ENCODE results near the gene AIMP1. TPM values are rescaled to one million over a fixed set of nuclear protein-coding genes. Genes with fewer than 3 reads are reported as not detected.

The AIMP1 gene
- total RNA-seq, 1 donor from 2014 or later: 46.8 TPM

DNA sequence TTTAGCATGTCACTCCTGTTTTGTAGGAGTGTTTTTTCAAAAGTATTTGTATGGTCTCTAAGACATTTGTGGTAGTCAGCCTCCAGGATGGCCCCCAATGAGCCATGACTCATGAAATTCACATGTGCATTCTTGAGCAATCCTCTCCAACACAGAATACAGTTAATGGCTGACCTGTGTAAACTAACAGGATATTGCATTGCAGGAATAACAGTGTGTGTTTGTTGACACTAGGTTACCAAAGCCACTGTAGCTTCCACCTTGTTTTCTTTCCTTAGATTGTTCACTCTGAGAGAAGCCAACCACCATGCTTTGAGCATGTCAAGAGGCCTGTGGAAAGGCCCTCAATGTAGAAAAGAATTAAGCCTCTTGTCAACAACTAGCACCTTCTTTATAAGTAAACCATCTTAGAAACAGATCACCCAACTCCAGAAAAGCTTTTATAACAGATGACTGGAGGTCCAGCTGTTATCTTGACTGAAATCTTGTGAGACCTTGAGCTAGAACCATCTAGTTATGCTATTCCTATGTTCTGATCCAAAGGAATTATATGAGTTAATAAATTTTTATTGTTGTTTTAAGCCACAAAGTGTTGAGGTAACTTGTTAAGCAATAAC lies 28.9 kb upstream of the AIMP1 start:
- H3K27me3 Mint-ChIP-seq (ENCODE audit: low read depth, unreplicated experiment): no peaks in the 10 kb centered on the region
- FAIRE-seq (peak; percentile 70), DNase-seq (ENCODE audit: low read depth) (peak; percentile 58)
- no peak overlapping the region for H2AFZ ChIP-seq (ENCODE audit: low read depth, low read length)
- H3K4me3 Mint-ChIP-seq (ENCODE audit: unreplicated experiment): no peak overlapping the region
- H3K9me3 ChIP-seq (ENCODE audit: insufficient read depth, low read depth, low read length): no peaks in the 10 kb centered on the region
- peaks cover 3% of the 10 kb centered on the region for H3K4me1 ChIP-seq (ENCODE audit: insufficient read depth, low read length)
- TF ChIP-seq EZH2 (IDR thresholded peaks at IDR 0.05; ENCODE audit: insufficient read depth, low read length): no peak
- TF ChIP-seq, protein P1, sequence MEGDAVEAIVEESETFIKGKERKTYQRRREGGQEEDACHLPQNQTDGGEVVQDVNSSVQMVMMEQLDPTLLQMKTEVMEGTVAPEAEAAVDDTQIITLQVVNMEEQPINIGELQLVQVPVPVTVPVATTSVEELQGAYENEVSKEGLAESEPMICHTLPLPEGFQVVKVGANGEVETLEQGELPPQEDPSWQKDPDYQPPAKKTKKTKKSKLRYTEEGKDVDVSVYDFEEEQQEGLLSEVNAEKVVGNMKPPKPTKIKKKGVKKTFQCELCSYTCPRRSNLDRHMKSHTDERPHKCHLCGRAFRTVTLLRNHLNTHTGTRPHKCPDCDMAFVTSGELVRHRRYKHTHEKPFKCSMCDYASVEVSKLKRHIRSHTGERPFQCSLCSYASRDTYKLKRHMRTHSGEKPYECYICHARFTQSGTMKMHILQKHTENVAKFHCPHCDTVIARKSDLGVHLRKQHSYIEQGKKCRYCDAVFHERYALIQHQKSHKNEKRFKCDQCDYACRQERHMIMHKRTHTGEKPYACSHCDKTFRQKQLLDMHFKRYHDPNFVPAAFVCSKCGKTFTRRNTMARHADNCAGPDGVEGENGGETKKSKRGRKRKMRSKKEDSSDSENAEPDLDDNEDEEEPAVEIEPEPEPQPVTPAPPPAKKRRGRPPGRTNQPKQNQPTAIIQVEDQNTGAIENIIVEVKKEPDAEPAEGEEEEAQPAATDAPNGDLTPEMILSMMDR (IDR thresholded peaks at IDR 0.05; ENCODE audit: insufficient read depth, low read depth, low read length): no peak
- H3K9ac ChIP-seq (ENCODE audit: low read length): no peak overlapping the region
- H3K4me2 ChIP-seq (ENCODE audit: low read length): peak overlapping the region; percentile 2
- peaks cover under 1% of the 10 kb centered on the region for H3K36me3 Mint-ChIP-seq (ENCODE audit: low read depth, unreplicated experiment)
- H3K36me3 ChIP-seq (ENCODE audit: insufficient read depth, low read length): no peaks in the 10 kb centered on the region
- no peak overlapping the region for H3K4me3 ChIP-seq (ENCODE audit: insufficient read depth, low read depth, low read length)
- no peaks in the 10 kb centered on the region for H3K27me3 ChIP-seq (ENCODE audit: insufficient read depth, low read length)
- peak overlapping the region; percentile 47 for H3K27ac ChIP-seq (ENCODE audit: low read depth, low read length)
- H3K27ac Mint-ChIP-seq (ENCODE audit: unreplicated experiment): peak overlapping the region; percentile 86
- H3K4me1 Mint-ChIP-seq (ENCODE audit: low read depth, unreplicated experiment): peaks cover 7% of the 10 kb centered on the region
- H3K79me2 ChIP-seq (ENCODE audit: insufficient read depth, low read length): no peaks in the 10 kb centered on the region
- no peaks in the 10 kb centered on the region for H4K20me1 ChIP-seq (ENCODE audit: insufficient read depth, low read length)
- no peaks in the 10 kb centered on the region for H3K9me3 Mint-ChIP-seq (ENCODE audit: unreplicated experiment)

DNA sequence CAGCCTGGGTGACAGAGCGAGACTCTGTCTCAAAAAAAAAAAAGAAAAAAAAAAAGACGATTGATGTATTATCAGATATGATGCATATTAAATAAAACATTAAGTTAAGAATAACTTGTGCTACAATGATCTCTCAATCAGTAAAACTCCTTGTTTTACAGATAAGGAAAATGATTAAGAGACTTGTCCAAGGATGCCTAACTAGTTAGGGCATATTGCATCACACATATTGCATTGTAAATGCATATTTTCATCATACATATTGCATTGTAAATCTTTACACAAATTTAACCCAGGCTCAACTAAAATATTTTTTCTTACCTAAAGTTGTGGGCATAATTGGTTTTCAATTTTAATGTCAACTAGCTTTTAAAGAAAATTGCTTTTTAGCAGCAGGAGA lies 26.6 kb upstream of the AIMP1 start:
- Histone ChIP-seq H3K4me2 (ENCODE audit: low read length) (no peak overlapping the region), H3K4me1 (ENCODE audit: insufficient read depth, low read length) (peaks cover 3% of the 10 kb centered on the region), H3K36me3 (ENCODE audit: insufficient read depth, low read length) (peaks cover 4% of the 10 kb centered on the region), H2AFZ (ENCODE audit: low read depth, low read length) (no peak overlapping the region), H3K4me3 (ENCODE audit: insufficient read depth, low read depth, low read length) (no peak overlapping the region), H3K9me3 (ENCODE audit: insufficient read depth, low read depth, low read length) (no peaks in the 10 kb centered on the region), H3K27ac (ENCODE audit: low read depth, low read length) (no peak overlapping the region), H3K79me2 (ENCODE audit: insufficient read depth, low read length) (no peaks in the 10 kb centered on the region), H3K27me3 (ENCODE audit: insufficient read depth, low read length) (no peaks in the 10 kb centered on the region), H4K20me1 (ENCODE audit: insufficient read depth, low read length) (no peaks in the 10 kb centered on the region), H3K9ac (ENCODE audit: low read length) (no peak overlapping the region)
- TF ChIP-seq, protein P1 (IDR thresholded peaks at IDR 0.05; ENCODE audit: insufficient read depth, low read depth, low read length): no peak
- TF ChIP-seq EZH2 (IDR thresholded peaks at IDR 0.05; ENCODE audit: insufficient read depth, low read length): no peak
- Mint-ChIP-seq H3K36me3 (ENCODE audit: low read depth, unreplicated experiment) (peaks cover 5% of the 10 kb centered on the region), H3K9me3 (ENCODE audit: unreplicated experiment) (no peaks in the 10 kb centered on the region), H3K27ac (ENCODE audit: unreplicated experiment) (no peak overlapping the region), H3K27me3 (ENCODE audit: low read depth, unreplicated experiment) (no peaks in the 10 kb centered on the region), H3K4me3 (ENCODE audit: unreplicated experiment) (no peak overlapping the region), H3K4me1 (ENCODE audit: low read depth, unreplicated experiment) (peaks cover 7% of the 10 kb centered on the region)
- no peak for DNase-seq (ENCODE audit: low read depth)
- no peak for FAIRE-seq

DNA sequence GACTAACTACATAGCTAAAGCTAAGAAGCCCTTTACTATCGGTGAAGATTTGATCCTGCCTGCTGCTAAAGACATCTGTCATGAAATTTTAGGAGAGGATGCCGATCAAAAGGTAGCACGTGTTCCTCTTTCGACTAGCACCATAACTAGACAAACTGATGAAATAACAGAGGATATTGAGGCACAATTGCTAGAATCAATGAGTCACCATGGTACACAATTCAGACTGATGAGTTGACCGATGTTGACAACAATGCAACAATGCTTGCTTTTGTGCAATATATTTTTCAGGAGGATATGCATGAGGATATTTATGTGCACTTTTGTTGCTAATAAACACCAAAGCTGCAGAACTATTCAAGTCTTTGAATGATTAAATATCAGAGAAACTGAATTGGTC lies 24.7 kb upstream of the AIMP1 start:
- no peak for TF ChIP-seq EZH2 (IDR thresholded peaks at IDR 0.05; ENCODE audit: insufficient read depth, low read length)
- TF ChIP-seq, protein P1 (IDR thresholded peaks at IDR 0.05; ENCODE audit: insufficient read depth, low read depth, low read length): no peak
- no peak overlapping the region for H3K9ac ChIP-seq (ENCODE audit: low read length)
- H3K4me1 ChIP-seq (ENCODE audit: insufficient read depth, low read length): peaks cover 3% of the 10 kb centered on the region
- no peaks in the 10 kb centered on the region for H3K27me3 Mint-ChIP-seq (ENCODE audit: low read depth, unreplicated experiment)
- H3K4me2 ChIP-seq (ENCODE audit: low read length): no peak overlapping the region
- no peak overlapping the region for H2AFZ ChIP-seq (ENCODE audit: low read depth, low read length)
- H3K9me3 Mint-ChIP-seq (ENCODE audit: unreplicated experiment): no peaks in the 10 kb centered on the region
- H3K4me3 ChIP-seq (ENCODE audit: insufficient read depth, low read depth, low read length): no peak overlapping the region
- H3K27ac Mint-ChIP-seq (ENCODE audit: unreplicated experiment): peak overlapping the region; percentile 29
- H3K36me3 Mint-ChIP-seq (ENCODE audit: low read depth, unreplicated experiment): peaks cover 5% of the 10 kb centered on the region
- H3K9me3 ChIP-seq (ENCODE audit: insufficient read depth, low read depth, low read length): no peaks in the 10 kb centered on the region
- DNase-seq (ENCODE audit: low read depth) (no peak), FAIRE-seq (no peak)
- peaks cover 7% of the 10 kb centered on the region for H3K36me3 ChIP-seq (ENCODE audit: insufficient read depth, low read length)
- peaks cover 7% of the 10 kb centered on the region for H3K4me1 Mint-ChIP-seq (ENCODE audit: low read depth, unreplicated experiment)
- H3K27me3 ChIP-seq (ENCODE audit: insufficient read depth, low read length): no peaks in the 10 kb centered on the region
- H3K79me2 ChIP-seq (ENCODE audit: insufficient read depth, low read length): no peaks in the 10 kb centered on the region
- H4K20me1 ChIP-seq (ENCODE audit: insufficient read depth, low read length): no peaks in the 10 kb centered on the region
- no peak overlapping the region for H3K27ac ChIP-seq (ENCODE audit: low read depth, low read length)
- no peak overlapping the region for H3K4me3 Mint-ChIP-seq (ENCODE audit: unreplicated experiment)

Data from astrocyte (in vitro differentiated cells and primary cell).